Lower leg skin (tissue), 3 donors: Measurements from ENCODE around the gene ASB6.

Experiments used
- CTCF ChIP-seq, 3 donors: fragments of 450-650 bp; IDR thresholded peaks; one replicate each; pipeline ENCODE4 v1.5.1; 2016; ENCODE audit warnings: antibody characterized with exemption in 3 of 3, mild to moderate bottlenecking in 3 of 3, moderate library complexity in 2 of 3
- POLR2A ChIP-seq, 2 donors: fragments of 450-650 bp; IDR thresholded peaks; one replicate each; pipeline ENCODE4 v1.6.1; 2016 to 2017; ENCODE audit warnings: antibody characterized with exemption in 2 of 2, mild to moderate bottlenecking in 1 of 2, moderate library complexity in 1 of 2

- TF ChIP-seq CTCF (IDR thresholded peaks at IDR 0.05) (no peak), POLR2A (IDR thresholded peaks at IDR 0.05) (no peak)
Observed at GRCh38 chr9:129613520-129614175, 28.3 kb downstream of the ASB6 start.
